HepG2 (cell line): ENCODE results near the gene TAS1R3. TPM values are rescaled to one million over a fixed set of nuclear protein-coding genes. Genes with fewer than 3 reads are reported as not detected.

Source experiments
- ATAC-seq: fragments of 200-7000 bp; cut with Tn5 transposase; 3 replicates; pipeline ENCODE4 v1.9.1; 2020; ENCODE audit warnings: mild to moderate bottlenecking, moderate library complexity
- BruUV-seq: library from RNA; stranded (reverse); fragments of 400-500 nt; replicated peaks from 2 replicates; lab custom pipeline; 2021; lab: Mats Ljungman, UMichigan
- CTCF ChIA-PET: fragments of 300-600 bp; formaldehyde crosslinking; extraction: SDS; loops from one replicate; lab custom pipeline; 2021; ENCODE audit warnings: low total read pairs, inconsistent platforms, low intra/inter-chr PET ratio; lab: Yijun Ruan, JAX
- POLR2A ChIA-PET: fragments of 350-600 bp; sonication (Branson Sonifier 250); formaldehyde crosslinking; loops from one replicate; lab custom pipeline; 2020; ENCODE audit warnings: antibody characterized with exemption, inconsistent platforms; lab: Yijun Ruan, JAX
- DNase-seq: peaks from one replicate; pipeline ENCODE4 v3.0.0-alpha.2; 2015; ENCODE audit warnings: low spot score
- FAIRE-seq: peaks from 3 replicates; lab custom pipeline; 2011; peaks lifted over from hg19 to GRCh38; lab: Jason Lieb, UNC
- H2AFZ ChIP-seq: one replicate; pipeline ENCODE4 v1.6.1; 2011; ENCODE audit warnings: low read length, inconsistent platforms
- H3K27ac ChIP-seq: fragments of 300-600 bp; 3 replicates; pipeline ENCODE4 v1.8.0; 2011; ENCODE audit warnings: mixed run types, mild to moderate bottlenecking, mixed read lengths, low read length, inconsistent platforms; ENCODE audit not compliant: insufficient read depth; ENCODE audit errors: extremely low read length
- H3K27me3 ChIP-seq, 2 experiments: fragments of 200-600 bp in 1 of 2; 2 replicates in 1 of 2; 3 replicates in 1 of 2; pipeline versions ENCODE4 v1.6.0 to v1.8.0; 2011; ENCODE audit warnings: low read length in 2 of 2, mild to moderate bottlenecking in 2 of 2, moderate library complexity in 2 of 2, inconsistent platforms in 1 of 2; ENCODE audit not compliant: insufficient read depth in 2 of 2, control insufficient read depth in 1 of 2
- H3K36me3 ChIP-seq, 2 experiments: fragments of 200-600 bp in 1 of 2; replicated peaks in 1 of 2; 2 replicates in 1 of 2; 3 replicates in 1 of 2; pipeline versions ENCODE4 v1.5.1 to v1.8.0; 2011; ENCODE audit warnings: low read length in 2 of 2, inconsistent platforms in 1 of 2; ENCODE audit not compliant: insufficient read depth in 2 of 2, control insufficient read depth in 1 of 2
- H3K4me1 ChIP-seq: 2 replicates; pipeline ENCODE4 v1.5.1; 2012; ENCODE audit warnings: low read length, inconsistent platforms; ENCODE audit not compliant: insufficient read depth
- H3K4me2 ChIP-seq: 2 replicates; pipeline ENCODE4 v1.6.0; 2011; ENCODE audit warnings: low read depth, low read length, inconsistent platforms
- H3K4me3 ChIP-seq, 3 experiments: fragments of 200-600 bp in 1 of 3; sonication (generic), shearing (Covaris generic) in 1 of 3; replicated peaks in 1 of 3; 2 replicates each; pipeline ENCODE4 v1.5.1; 2011 to 2016; ENCODE audit warnings: low read length in 3 of 3, inconsistent platforms in 2 of 3, low read depth in 2 of 3, mild to moderate bottlenecking in 2 of 3, control low read depth in 1 of 3, mixed read lengths in 1 of 3; ENCODE audit not compliant: insufficient read depth in 1 of 3
- H3K79me2 ChIP-seq: one replicate; pipeline ENCODE4 v1.6.1; 2011; ENCODE audit warnings: low read length, inconsistent platforms; ENCODE audit not compliant: insufficient read depth
- H3K9ac ChIP-seq: 2 replicates; pipeline ENCODE4 v1.6.0; 2011; ENCODE audit warnings: mild to moderate bottlenecking, low read depth, low read length, inconsistent platforms; ENCODE audit not compliant: insufficient read depth
- H3K9me3 ChIP-seq: 2 replicates; pipeline ENCODE4 v1.5.1; 2012; ENCODE audit warnings: mild to moderate bottlenecking, low read length
- H4K20me1 ChIP-seq: 2 replicates; pipeline ENCODE4 v1.6.0; 2011; ENCODE audit warnings: inconsistent platforms, mild to moderate bottlenecking, low read length, moderate library complexity; ENCODE audit not compliant: insufficient read depth
- SALL2 ChIP-seq: sonication (generic); formaldehyde crosslinking; IDR thresholded peaks from 2 replicates; pipeline ENCODE4 v1.8.1; 2023; ENCODE audit warnings: mild to moderate bottlenecking, missing genetic modification reagents, inconsistent platforms
- SIN3B ChIP-seq: fragments of 150-350 bp; IDR thresholded peaks from 2 replicates; pipeline ENCODE4 v1.6.1; 2014; ENCODE audit warnings: low read length
- SP1 ChIP-seq, 2 experiments: fragments of 450-650 bp in 1 of 2; sonication (generic) in 1 of 2; formaldehyde crosslinking in 1 of 2; IDR thresholded peaks; 2 replicates each; pipeline versions ENCODE4 v1.4.0 to v1.6.1; 2016 to 2020; ENCODE audit warnings: missing genetic modification reagents in 1 of 2
- SRSF9 ChIP-seq: fragments of 200-400 bp; formaldehyde crosslinking; IDR thresholded peaks from 2 replicates; pipeline ENCODE4 v1.6.1; 2018; ENCODE audit warnings: borderline replicate concordance, mild to moderate bottlenecking, low read depth, low read length; ENCODE audit not compliant: insufficient read depth, poor library complexity, severe bottlenecking
- ZNF446 ChIP-seq: sonication (generic); formaldehyde crosslinking; IDR thresholded peaks from 2 replicates; pipeline ENCODE4 v1.5.0; 2020; ENCODE audit warnings: mild to moderate bottlenecking, missing genetic modification reagents
- ZSCAN9 ChIP-seq: IDR thresholded peaks from 2 replicates; pipeline ENCODE4 v1.6.1; 2016; ENCODE audit warnings: borderline replicate concordance
- WGBS: methylation state at CpG from one replicate; pipeline ENCODE4 v1.1.6; 2017; ENCODE audit warnings: low lambda C conversion rate; 5-methylcytosine and 5-hydroxymethylcytosine counted together
- in situ Hi-C: cut with HindIII; loops from 2 replicates; pipeline ENCODE4 v1.10.0; 2017; ENCODE audit warnings: low pct_unique_long_range_greater_than_20kb; ENCODE audit not compliant: extremely low pct_ligation_motif_present
- intact Hi-C: fragments of 100-400 bp; cut with micrococcal nuclease; formaldehyde crosslinking; loops from one replicate; pipeline ENCODE4 v1.10.0; 2022; ENCODE audit not compliant: unreplicated experiment
- polyA plus RNA-seq, 8 experiments: library from polyadenylated mRNA; depleted of rRNA in 3 of 8; stranded (reverse) in 7 of 8; unstranded in 1 of 8; fragments of >200 nt; fragmentation: Illumina TruSeq in 4 of 8; extraction: Trizol in 4 of 8; gene quantifications; 2 replicates each; pipeline versions ENCODE4 v1.2.1 to v1.2.3, GENCODE V29; 2011 to 2016; ENCODE audit warnings: low read depth in 4 of 8, missing spikeins in 1 of 8, mixed read lengths in 1 of 8; ENCODE audit not compliant: insufficient read depth in 1 of 8
- total RNA-seq, 5 experiments: library from RNA; depleted of rRNA; stranded (reverse); fragments of >200 nt; fragmentation: Illumina TruSeq; extraction: Trizol; gene quantifications; 2 replicates each; pipeline ENCODE4 v1.2.3, GENCODE V29; 2016; ENCODE audit warnings: low read depth in 1 of 5
- TF ChIP-seq, protein P1 (sequence below): IDR thresholded peaks from 2 replicates; pipeline ENCODE4 v1.6.1; 2016; ENCODE audit warnings: low read depth, borderline replicate concordance
- TF ChIP-seq, protein P2 (sequence below): sonication (generic); formaldehyde crosslinking; IDR thresholded peaks from 2 replicates; pipeline ENCODE4 v1.8.0; 2022; ENCODE audit warnings: missing genetic modification reagents, mild to moderate bottlenecking, inconsistent platforms, borderline replicate concordance
- TF ChIP-seq, protein P3 (sequence below): IDR thresholded peaks from 2 replicates; pipeline ENCODE4 v1.6.1; 2012; ENCODE audit warnings: inconsistent platforms
- TF ChIP-seq, protein P4 (sequence below): sonication (generic); formaldehyde crosslinking; IDR thresholded peaks from 2 replicates; pipeline ENCODE4 v1.8.1; 2023; ENCODE audit warnings: missing genetic modification reagents, mild to moderate bottlenecking, borderline replicate concordance
- TF ChIP-seq, protein P5 (sequence below): sonication (generic); formaldehyde crosslinking; IDR thresholded peaks from 2 replicates; pipeline ENCODE4 v1.4.0; 2020; ENCODE audit warnings: mild to moderate bottlenecking, missing genetic modification reagents

TAS1R3 gene
- total and polyA plus RNA-seq, 2 of the 13 experiments (the other 11 are each of a cell fraction or from before 2014, with no cell fraction given) = 0.13 to 0.15 TPM

DNA sequence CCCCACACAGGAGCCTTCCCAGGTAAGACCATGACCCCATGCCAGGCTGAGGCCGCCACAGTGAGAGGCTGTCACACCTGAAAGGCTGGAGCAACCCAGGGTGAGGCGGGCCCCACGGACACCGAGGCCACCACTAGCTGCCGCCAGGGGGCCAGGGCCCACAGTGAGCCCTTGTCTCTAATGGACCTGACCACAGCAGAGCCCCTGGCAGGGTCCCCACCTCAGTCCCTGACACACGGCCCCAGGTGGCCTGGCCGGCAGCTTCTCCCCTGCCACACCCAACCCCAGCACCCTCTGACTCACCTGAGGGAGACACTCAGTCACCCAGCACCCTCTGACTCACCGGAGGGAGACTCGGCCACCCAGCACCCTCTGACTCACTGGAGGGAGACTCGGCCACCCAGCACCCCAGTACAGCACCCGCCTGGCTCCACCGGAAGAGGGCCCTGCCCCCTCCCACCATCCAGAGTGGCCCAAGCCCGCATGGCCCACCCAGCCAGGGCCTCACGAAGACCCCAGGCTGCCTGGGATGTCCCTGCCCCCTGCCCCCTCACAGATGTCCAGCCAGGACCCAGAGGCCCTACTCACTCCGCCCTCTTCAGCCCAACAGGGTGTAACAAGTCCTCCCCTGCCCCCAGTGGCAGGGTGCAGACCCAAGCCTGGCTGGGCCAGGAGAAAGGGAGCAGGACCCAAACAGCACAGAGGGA is 13.7 kb downstream of the TAS1R3 start:
- in situ Hi-C loops = no loop called here
- POLR2A ChIA-PET = interaction anchor here (1.0 kb wide), 2 partner anchors 13 to 31 kb away, joined by 3 to 7 read pairs; partner anchors contain the start of gene AURKAIP1
- TF ChIP-seq SALL2 = no peak
- TF ChIP-seq, protein P1, sequence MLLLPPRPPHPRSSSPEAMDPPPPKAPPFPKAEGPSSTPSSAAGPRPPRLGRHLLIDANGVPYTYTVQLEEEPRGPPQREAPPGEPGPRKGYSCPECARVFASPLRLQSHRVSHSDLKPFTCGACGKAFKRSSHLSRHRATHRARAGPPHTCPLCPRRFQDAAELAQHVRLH = 0 out of 2 replicates have a peak, but pooled peaks have one; percentile 30
- TF ChIP-seq ZSCAN9 (CRISPR knock-in tag) = 0 out of 2 replicates have a peak, but pooled peaks have one; percentile 32
- TF ChIP-seq, protein P2, sequence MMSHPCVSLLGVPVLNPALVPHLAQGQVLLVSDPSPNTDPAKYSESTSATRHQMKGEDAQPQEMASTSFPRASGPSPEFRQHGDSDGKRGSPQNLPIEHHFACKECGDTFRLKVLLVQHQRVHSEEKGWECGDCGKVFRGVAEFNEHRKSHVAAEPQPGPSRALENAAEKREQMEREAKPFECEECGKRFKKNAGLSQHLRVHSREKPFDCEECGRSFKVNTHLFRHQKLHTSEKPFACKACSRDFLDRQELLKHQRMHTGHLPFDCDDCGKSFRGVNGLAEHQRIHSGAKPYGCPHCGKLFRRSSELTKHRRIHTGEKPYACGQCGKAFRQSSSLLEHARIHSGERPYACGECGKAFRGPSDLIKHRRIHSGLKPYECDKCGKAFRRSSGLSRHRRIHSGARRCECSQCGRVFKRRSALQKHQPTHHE (CRISPR knock-in tag) = no peak
- no peak for TF ChIP-seq SRSF9
- 0 out of 2 replicates have a peak, but pooled peaks have one; percentile 36 for TF ChIP-seq ZNF446 (CRISPR knock-in tag)
- TF ChIP-seq SIN3B = no peak
- TF ChIP-seq, protein P3, sequence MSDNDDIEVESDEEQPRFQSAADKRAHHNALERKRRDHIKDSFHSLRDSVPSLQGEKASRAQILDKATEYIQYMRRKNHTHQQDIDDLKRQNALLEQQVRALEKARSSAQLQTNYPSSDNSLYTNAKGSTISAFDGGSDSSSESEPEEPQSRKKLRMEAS = no peak; the same call in 1 of the 2 replicates
- TF ChIP-seq, protein P4, sequence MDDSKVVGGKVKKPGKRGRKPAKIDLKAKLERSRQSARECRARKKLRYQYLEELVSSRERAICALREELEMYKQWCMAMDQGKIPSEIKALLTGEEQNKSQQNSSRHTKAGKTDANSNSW (CRISPR knock-in tag) = no peak
- no peak for TF ChIP-seq SP1 (IDR thresholded peaks at IDR 0.05)
- peak; percentile 28; the same call in 1 of the 2 replicates for TF ChIP-seq SP1 (CRISPR knock-in tag; IDR thresholded peaks at IDR 0.05)
- TF ChIP-seq, protein P5, sequence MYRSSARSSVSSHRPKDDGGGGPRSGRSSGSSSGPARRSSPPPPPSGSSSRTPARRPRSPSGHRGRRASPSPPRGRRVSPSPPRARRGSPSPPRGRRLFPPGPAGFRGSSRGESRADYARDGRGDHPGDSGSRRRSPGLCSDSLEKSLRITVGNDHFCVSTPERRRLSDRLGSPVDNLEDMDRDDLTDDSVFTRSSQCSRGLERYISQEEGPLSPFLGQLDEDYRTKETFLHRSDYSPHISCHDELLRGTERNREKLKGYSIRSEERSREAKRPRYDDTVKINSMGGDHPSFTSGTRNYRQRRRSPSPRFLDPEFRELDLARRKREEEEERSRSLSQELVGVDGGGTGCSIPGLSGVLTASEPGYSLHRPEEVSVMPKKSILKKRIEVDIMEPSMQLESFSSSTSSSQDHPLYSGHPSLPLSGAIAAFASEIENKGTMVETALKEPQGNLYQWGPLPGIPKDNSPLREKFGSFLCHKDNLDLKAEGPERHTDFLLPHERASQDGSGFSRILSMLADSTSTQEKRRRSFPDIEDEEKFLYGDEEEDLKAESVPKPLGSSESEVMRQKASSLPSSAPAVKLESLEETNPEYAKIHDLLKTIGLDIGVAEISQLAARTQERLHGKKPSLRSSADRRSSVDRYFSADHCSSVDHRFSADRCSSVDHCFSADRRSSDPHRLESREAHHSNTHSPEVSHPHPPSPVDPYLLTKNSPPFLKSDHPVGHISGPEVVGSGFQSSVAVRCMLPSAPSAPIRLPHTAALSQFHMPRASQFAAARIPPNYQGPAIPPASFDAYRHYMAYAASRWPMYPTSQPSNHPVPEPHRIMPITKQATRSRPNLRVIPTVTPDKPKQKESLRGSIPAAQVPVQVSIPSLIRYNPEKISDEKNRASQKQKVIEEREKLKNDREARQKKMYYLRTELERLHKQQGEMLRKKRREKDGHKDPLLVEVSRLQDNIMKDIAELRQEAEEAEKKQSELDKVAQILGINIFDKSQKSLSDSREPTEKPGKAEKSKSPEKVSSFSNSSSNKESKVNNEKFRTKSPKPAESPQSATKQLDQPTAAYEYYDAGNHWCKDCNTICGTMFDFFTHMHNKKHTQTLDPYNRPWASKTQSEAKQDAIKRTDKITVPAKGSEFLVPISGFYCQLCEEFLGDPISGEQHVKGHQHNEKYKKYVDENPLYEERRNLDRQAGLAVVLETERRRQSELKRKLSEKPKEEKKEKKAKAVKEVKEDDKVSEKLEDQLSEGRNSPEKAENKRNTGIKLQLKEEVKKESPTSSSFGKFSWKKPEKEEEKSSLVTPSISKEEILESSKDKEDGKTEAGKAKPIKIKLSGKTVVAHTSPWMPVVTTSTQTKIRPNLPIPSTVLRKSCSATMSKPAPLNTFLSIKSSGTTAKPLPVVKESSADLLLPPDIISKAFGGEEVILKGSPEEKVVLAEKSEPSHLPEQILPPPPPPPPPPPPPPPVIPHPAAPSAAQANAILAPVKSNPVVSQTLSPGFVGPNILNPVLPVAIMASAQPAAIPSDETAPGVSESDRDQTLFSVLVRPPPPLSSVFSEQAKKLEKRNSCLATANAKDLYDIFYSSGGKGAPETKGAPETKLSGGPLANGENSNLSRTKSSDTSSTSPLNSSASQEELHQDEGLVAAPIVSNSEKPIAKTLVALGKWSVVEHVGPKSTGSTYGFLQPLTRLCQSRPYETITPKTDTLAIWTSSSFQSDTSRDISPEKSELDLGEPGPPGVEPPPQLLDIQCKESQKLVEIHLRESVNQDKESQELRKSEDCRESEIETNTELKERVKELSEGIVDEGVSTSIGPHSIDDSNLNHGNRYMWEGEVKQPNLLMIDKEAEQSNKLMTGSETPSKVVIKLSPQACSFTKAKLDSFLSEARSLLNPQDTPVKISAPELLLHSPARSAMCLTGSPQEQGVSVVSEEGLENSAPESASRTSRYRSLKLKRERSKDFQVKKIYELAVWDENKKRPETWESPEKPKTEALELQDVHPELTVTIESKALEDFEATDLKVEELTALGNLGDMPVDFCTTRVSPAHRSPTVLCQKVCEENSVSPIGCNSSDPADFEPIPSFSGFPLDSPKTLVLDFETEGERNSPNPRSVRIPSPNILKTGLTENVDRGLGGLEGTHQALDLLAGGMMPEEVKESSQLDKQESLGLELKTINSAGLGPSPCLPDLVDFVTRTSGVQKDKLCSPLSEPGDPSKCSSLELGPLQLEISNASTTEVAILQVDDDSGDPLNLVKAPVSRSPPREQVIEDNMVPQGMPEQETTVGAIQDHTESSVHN (CRISPR knock-in tag) = no peak

More for the DNA sequence above, 13.7 kb downstream of the TAS1R3 start:
- FAIRE-seq (no peak), DNase-seq (no peak), ATAC-seq (peak; percentile 63)
- H3K9me3 ChIP-seq = no peaks in the 10 kb centered on the region
- peak overlapping the region; percentile 13 for H3K27ac ChIP-seq
- H3K4me2 ChIP-seq = peak overlapping the region; percentile 57
- CTCF ChIA-PET = interaction anchor here (2.5 kb wide), 1 partner anchor 27 kb away, joined by 11 read pairs; no protein-coding TSS in a partner anchor
- H3K79me2 ChIP-seq = peaks cover 48% of the 10 kb centered on the region
- no peaks in the 10 kb centered on the region for H3K27me3 ChIP-seq
- intact Hi-C loops = loop anchor here (2.0 kb wide), 1 partner anchor 20 kb away; the partner anchor contains the start of genes CPTP and INTS11
- 39% methylated on average over 5 of the region's 15 CpGs for WGBS
- peaks cover 29% of the 10 kb centered on the region; the same call in 1 of the 2 replicates for H4K20me1 ChIP-seq
- no TSS peak for BruUV-seq
- peaks cover 9 to 18% of the 10 kb centered on the region in 2 experiments for H3K36me3 ChIP-seq
- H3K9ac ChIP-seq = peak overlapping the region; percentile 39
- peak overlapping the region in 1 of 3 experiments; percentile 38; a peak in 1 of 6 replicates for H3K4me3 ChIP-seq
- H2AFZ ChIP-seq = no peak overlapping the region
- H3K4me1 ChIP-seq = peaks cover 42% of the 10 kb centered on the region
